Measurements from ENCODE around the gene FBL.

DNA sequence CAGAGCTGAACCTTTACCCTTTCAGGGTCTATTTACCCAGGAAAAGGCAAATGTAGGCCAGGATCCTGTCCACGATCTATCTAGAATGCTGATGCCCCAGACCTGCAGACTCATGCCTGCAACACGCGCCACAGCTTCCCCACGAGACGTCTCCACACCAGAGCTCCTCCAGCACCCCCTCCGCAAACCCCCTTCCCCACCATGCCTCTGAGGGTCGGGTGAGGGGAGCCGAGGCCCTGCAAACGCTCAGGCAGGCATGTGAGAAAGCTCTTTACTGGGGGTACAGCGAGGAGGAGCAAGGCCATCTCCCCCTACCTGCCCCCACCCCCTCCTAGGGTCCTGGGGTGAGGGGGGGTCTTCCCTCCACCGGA, 21.1 kb downstream of the FBL start:
- TF ChIP-seq, protein P1, sequence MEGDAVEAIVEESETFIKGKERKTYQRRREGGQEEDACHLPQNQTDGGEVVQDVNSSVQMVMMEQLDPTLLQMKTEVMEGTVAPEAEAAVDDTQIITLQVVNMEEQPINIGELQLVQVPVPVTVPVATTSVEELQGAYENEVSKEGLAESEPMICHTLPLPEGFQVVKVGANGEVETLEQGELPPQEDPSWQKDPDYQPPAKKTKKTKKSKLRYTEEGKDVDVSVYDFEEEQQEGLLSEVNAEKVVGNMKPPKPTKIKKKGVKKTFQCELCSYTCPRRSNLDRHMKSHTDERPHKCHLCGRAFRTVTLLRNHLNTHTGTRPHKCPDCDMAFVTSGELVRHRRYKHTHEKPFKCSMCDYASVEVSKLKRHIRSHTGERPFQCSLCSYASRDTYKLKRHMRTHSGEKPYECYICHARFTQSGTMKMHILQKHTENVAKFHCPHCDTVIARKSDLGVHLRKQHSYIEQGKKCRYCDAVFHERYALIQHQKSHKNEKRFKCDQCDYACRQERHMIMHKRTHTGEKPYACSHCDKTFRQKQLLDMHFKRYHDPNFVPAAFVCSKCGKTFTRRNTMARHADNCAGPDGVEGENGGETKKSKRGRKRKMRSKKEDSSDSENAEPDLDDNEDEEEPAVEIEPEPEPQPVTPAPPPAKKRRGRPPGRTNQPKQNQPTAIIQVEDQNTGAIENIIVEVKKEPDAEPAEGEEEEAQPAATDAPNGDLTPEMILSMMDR (IDR thresholded peaks at IDR 0.05) = no peak
- no peak for TF ChIP-seq POLR2A (IDR thresholded peaks at IDR 0.05)

Data from prostate gland (tissue), 2 donors.